H1 (cell line): ENCODE results near the gene YARS2. TPM values are rescaled to one million over a fixed set of nuclear protein-coding genes. Genes with fewer than 3 reads are reported as not detected.

ENCODE experiments used
- CTCF ChIA-PET: fragments of 300-600 bp; sonication (Branson Sonifier 250); formaldehyde crosslinking; loops from one replicate; lab custom pipeline; 2021; ENCODE audit not compliant: partially characterized antibody; lab: Charles Lee
- POLR2A ChIA-PET: fragments of 300-600 bp; sonication (Branson Sonifier 250); formaldehyde crosslinking; loops from one replicate; lab custom pipeline; 2021; ENCODE audit warnings: inconsistent platforms; ENCODE audit not compliant: partially characterized antibody; lab: Charles Lee
- DNase-seq, 2 experiments: peaks; one replicate each; pipeline versions ENCODE4 v3.0.0 to v3.0.0-alpha.2; 2010 to 2022; ENCODE audit warnings: low spot score in 2 of 2, low read depth in 1 of 2, mixed read lengths in 1 of 2
- FAIRE-seq: peaks from 2 replicates; lab custom pipeline; 2011; peaks lifted over from hg19 to GRCh38; lab: Jason Lieb, UNC
- H2AFZ ChIP-seq: 2 replicates; pipeline ENCODE4 v1.8.1; 2012; ENCODE audit warnings: low read length, inconsistent platforms
- H2AK5ac ChIP-seq: 2 replicates; pipeline ENCODE4 v1.6.1; 2013; ENCODE audit warnings: low read depth, low read length
- H2BK120ac ChIP-seq: replicated peaks from 2 replicates; pipeline ENCODE3; 2013; ENCODE audit warnings: low read depth, low read length, inconsistent platforms
- H2BK12ac ChIP-seq: 2 replicates; pipeline ENCODE4 v1.6.1; 2013; ENCODE audit warnings: low read depth, low read length
- H2BK15ac ChIP-seq: 2 replicates; pipeline ENCODE4 v1.6.1; 2013; ENCODE audit warnings: low read length
- H2BK20ac ChIP-seq: 2 replicates; pipeline ENCODE4 v1.6.1; 2013; ENCODE audit warnings: low read length
- H2BK5ac ChIP-seq: 2 replicates; pipeline ENCODE4 v1.6.1; 2013; ENCODE audit warnings: low read depth, low read length
- H3K14ac ChIP-seq: 2 replicates; pipeline ENCODE4 v1.6.1; 2013; ENCODE audit warnings: inconsistent platforms; ENCODE audit not compliant: insufficient read length
- H3K18ac ChIP-seq: 2 replicates; pipeline ENCODE4 v1.6.1; 2013; ENCODE audit warnings: low read length; ENCODE audit errors: extremely low read depth
- H3K23ac ChIP-seq: 2 replicates; pipeline ENCODE4 v1.6.1; 2013; ENCODE audit warnings: inconsistent platforms; ENCODE audit not compliant: insufficient read length
- H3K23me2 ChIP-seq: 2 replicates; pipeline ENCODE4 v1.6.1; 2013; ENCODE audit warnings: low read depth, low read length
- H3K27ac ChIP-seq: 2 replicates; pipeline ENCODE4 v1.6.1; 2011; ENCODE audit warnings: low read depth, low read length, inconsistent platforms
- H3K27me3 ChIP-seq, 4 experiments: replicated peaks in 1 of 4; 1 replicate in 1 of 4; 2 replicates in 3 of 4; pipeline versions ENCODE4 v1.6.1 to v1.8.1; 2011 to 2013; ENCODE audit warnings: low read length in 3 of 4, mild to moderate bottlenecking in 3 of 4, inconsistent platforms in 2 of 4, mixed read lengths in 2 of 4, moderate library complexity in 1 of 4; ENCODE audit not compliant: control insufficient read depth in 3 of 4, insufficient read depth in 3 of 4; ENCODE audit errors: extremely low read depth in 1 of 4
- H3K36me3 ChIP-seq, 4 experiments: 2 replicates each; pipeline versions ENCODE4 v1.6.1 to v1.8.1; 2011 to 2013; ENCODE audit warnings: mild to moderate bottlenecking in 4 of 4, low read length in 3 of 4, moderate library complexity in 2 of 4, control low read depth in 1 of 4, inconsistent platforms in 1 of 4; ENCODE audit not compliant: insufficient read depth in 4 of 4, control insufficient read depth in 2 of 4
- H3K4ac ChIP-seq: replicated peaks from 2 replicates; pipeline ENCODE3; 2013; ENCODE audit warnings: low read length, low read depth, mixed read lengths, inconsistent platforms; ENCODE audit not compliant: insufficient read length
- H3K4me1 ChIP-seq, 4 experiments: replicated peaks in 1 of 4; 1 replicate in 1 of 4; 2 replicates in 3 of 4; pipeline versions ENCODE4 v1.6.1 to v1.8.1; 2011 to 2013; ENCODE audit warnings: low read length in 3 of 4, inconsistent platforms in 2 of 4, mixed read lengths in 1 of 4; ENCODE audit not compliant: insufficient read depth in 4 of 4, control insufficient read depth in 3 of 4
- H3K4me2 ChIP-seq, 2 experiments: 2 replicates each; pipeline versions ENCODE4 v1.6.1 to v1.8.1; 2011 to 2013; ENCODE audit warnings: low read depth in 2 of 2, low read length in 2 of 2, control low read depth in 1 of 2, inconsistent platforms in 1 of 2, mild to moderate bottlenecking in 1 of 2; ENCODE audit not compliant: insufficient read depth in 1 of 2
- H3K4me3 ChIP-seq, 4 experiments: fragments of 200-600, 300-600 bp in 1 of 4; sonication (generic), shearing (Covaris generic), sonication (Bioruptor Twin) in 1 of 4; 2 replicates each; pipeline versions ENCODE4 v1.5.1 to v1.8.1; 2011 to 2016; ENCODE audit warnings: low read length in 4 of 4, low read depth in 3 of 4, control low read depth in 2 of 4, inconsistent platforms in 2 of 4, mild to moderate bottlenecking in 2 of 4, mixed read lengths in 1 of 4, moderate library complexity in 1 of 4; ENCODE audit not compliant: insufficient read depth in 2 of 4; ENCODE audit errors: extremely low read depth in 1 of 4
- H3K56ac ChIP-seq: replicated peaks from 2 replicates; pipeline ENCODE3; 2013; ENCODE audit warnings: low read depth, mild to moderate bottlenecking, mixed read lengths, low read length, inconsistent platforms; ENCODE audit not compliant: insufficient read length
- H3K79me1 ChIP-seq: 2 replicates; pipeline ENCODE4 v1.6.1; 2013; ENCODE audit warnings: low read depth, low read length, control low read depth
- H3K79me2 ChIP-seq, 2 experiments: 2 replicates each; pipeline versions ENCODE4 v1.6.1 to v1.8.1; 2012 to 2013; ENCODE audit warnings: low read length in 2 of 2, mild to moderate bottlenecking in 2 of 2, inconsistent platforms in 1 of 2; ENCODE audit not compliant: insufficient read depth in 2 of 2, control insufficient read depth in 1 of 2
- H3K9ac ChIP-seq, 4 experiments: replicated peaks in 1 of 4; 1 replicate in 1 of 4; 2 replicates in 3 of 4; pipeline versions ENCODE4 v1.6.1 to v1.8.1; 2011 to 2013; ENCODE audit warnings: low read depth in 3 of 4, low read length in 3 of 4, control low read depth in 2 of 4, mild to moderate bottlenecking in 2 of 4, moderate library complexity in 2 of 4, inconsistent platforms in 1 of 4; ENCODE audit errors: extremely low read depth in 1 of 4
- H3K9me3 ChIP-seq, 2 experiments: 2 replicates each; pipeline versions ENCODE4 v1.6.1 to v1.8.1; 2012 to 2013; ENCODE audit warnings: mild to moderate bottlenecking in 2 of 2, moderate library complexity in 2 of 2, control low read depth in 1 of 2, inconsistent platforms in 1 of 2, low read depth in 1 of 2, low read length in 1 of 2, mixed read lengths in 1 of 2; ENCODE audit not compliant: insufficient read depth in 2 of 2
- H4K20me1 ChIP-seq, 2 experiments: replicated peaks in 1 of 2; 2 replicates each; pipeline versions ENCODE3 to v1.8.1; 2011 to 2013; ENCODE audit warnings: inconsistent platforms in 2 of 2, low read length in 2 of 2, mild to moderate bottlenecking in 1 of 2; ENCODE audit not compliant: insufficient read depth in 2 of 2, control insufficient read depth in 1 of 2
- H4K5ac ChIP-seq: 2 replicates; pipeline ENCODE4 v1.6.1; 2013; ENCODE audit warnings: low read length, low read depth, mixed read lengths, inconsistent platforms; ENCODE audit not compliant: insufficient read length
- H4K8ac ChIP-seq: 2 replicates; pipeline ENCODE4 v1.8.0; 2013; ENCODE audit warnings: mild to moderate bottlenecking, moderate library complexity, low read length, inconsistent platforms; ENCODE audit not compliant: insufficient read depth; ENCODE audit errors: extremely low read depth
- H4K91ac ChIP-seq: replicated peaks from 2 replicates; pipeline ENCODE3; 2013; ENCODE audit warnings: low read length, mixed read lengths, inconsistent platforms; ENCODE audit not compliant: insufficient read length
- BRCA1 ChIP-seq: IDR thresholded peaks from 2 replicates; pipeline ENCODE4 v1.6.1; 2012; ENCODE audit warnings: low read depth, low read length, improper control_type of control experiment
- CEBPB ChIP-seq: IDR thresholded peaks from 2 replicates; pipeline ENCODE4 v1.6.1; 2012; ENCODE audit warnings: low read depth, low read length
- JUN ChIP-seq: IDR thresholded peaks from 2 replicates; pipeline ENCODE4 v1.6.1; 2011; ENCODE audit warnings: low read depth, mild to moderate bottlenecking, improper control_type of control experiment, low read length
- NANOG ChIP-seq: IDR thresholded peaks from 2 replicates; pipeline ENCODE4 v1.6.1; 2011; ENCODE audit warnings: low read length, low read depth, mild to moderate bottlenecking, inconsistent platforms; ENCODE audit not compliant: insufficient read depth, poor library complexity, severe bottlenecking
- POU5F1 ChIP-seq: IDR thresholded peaks from 2 replicates; pipeline ENCODE4 v1.6.1; 2011; ENCODE audit warnings: low read depth, mild to moderate bottlenecking, low read length, moderate library complexity
- RAD21 ChIP-seq, 2 experiments: IDR thresholded peaks in 1 of 2; conservative IDR thresholded peaks in 1 of 2; 2 replicates each; pipeline ENCODE4 v1.6.1; 2011; ENCODE audit warnings: low read depth in 2 of 2, low read length in 2 of 2, improper control_type of control experiment in 1 of 2, inconsistent platforms in 1 of 2, mild to moderate bottlenecking in 1 of 2, moderate library complexity in 1 of 2
- RXRA ChIP-seq: IDR thresholded peaks from 2 replicates; pipeline ENCODE4 v1.6.1; 2011; ENCODE audit warnings: low read depth, mild to moderate bottlenecking, low read length, moderate library complexity; ENCODE audit not compliant: insufficient read depth
- SIN3A ChIP-seq, 2 experiments: IDR thresholded peaks in 1 of 2; conservative IDR thresholded peaks in 1 of 2; 2 replicates each; pipeline ENCODE4 v1.6.1; 2011 to 2012; ENCODE audit warnings: low read length in 2 of 2, improper control_type of control experiment in 1 of 2, low read depth in 1 of 2, mild to moderate bottlenecking in 1 of 2
- SUZ12 ChIP-seq: fragments of 200-600 bp; sonication (generic); IDR thresholded peaks from 2 replicates; pipeline ENCODE4 v1.6.1; 2012; ENCODE audit warnings: mild to moderate bottlenecking, inconsistent platforms, low read length, moderate library complexity, mixed read lengths
- TEAD4 ChIP-seq: IDR thresholded peaks from 2 replicates; pipeline ENCODE4 v1.6.1; 2012; ENCODE audit warnings: low read depth, low read length, inconsistent platforms, mixed read lengths
- WGBS, 2 experiments: shearing (Covaris generic) in 1 of 2; methylation state at CpG; one replicate each; pipeline versions ENCODE4 v1.1.6 to v1.1.7; 2013 to 2015; ENCODE audit warnings: low lambda C conversion rate in 2 of 2, mixed read lengths in 2 of 2, inconsistent platforms in 1 of 2, low coverage in 1 of 2, missing lambda C conversion rate in 1 of 2; ENCODE audit not compliant: insufficient replicate concordance in 2 of 2, insufficient coverage in 1 of 2, insufficient read length in 1 of 2; ENCODE audit errors: extremely low coverage in 1 of 2, missing lambda C conversion rate in 1 of 2; 5-methylcytosine and 5-hydroxymethylcytosine counted together
- polyA plus RNA-seq, 7 experiments: library from polyadenylated mRNA; depleted of rRNA in 3 of 7; stranded (reverse) in 5 of 7; unstranded in 2 of 7; fragments of >200 nt in 5 of 7; fragments of 200-250 nt in 2 of 7; gene quantifications; 1 replicate in 5 of 7; 2 replicates in 1 of 7; 4 replicates in 1 of 7; pipeline versions ENCODE4 v1.2.1 to v1.2.3, GENCODE V29; 2011 to 2013; ENCODE audit warnings: missing spikeins in 2 of 7, mixed read lengths in 2 of 7
- total RNA-seq: library from RNA; stranded (reverse); fragmentation: NEBNext Ultra II Directional; extraction: Animal tissue kit (Norgen Biotek cat#: 25700); gene quantifications from 2 replicates; pipeline ENCODE4 v1.2.1, GENCODE V29; 2021
- TF ChIP-seq, protein P1 (sequence below): IDR thresholded peaks from 2 replicates; pipeline ENCODE4 v1.6.1; 2011; ENCODE audit warnings: low read depth, mild to moderate bottlenecking, low read length; ENCODE audit not compliant: insufficient read depth
- TF ChIP-seq, protein P2 (sequence below): IDR thresholded peaks from 2 replicates; pipeline ENCODE4 v1.6.1; 2011; ENCODE audit warnings: low read length, improper control_type of control experiment

YARS2 gene
- total and polyA plus RNA-seq, 2 of the 8 experiments (the other 6 are each of a cell fraction or from before 2014, with no cell fraction given): 29.9 to 41.4 TPM

GRCh38 chr12:32737715-32738114, 18.0 kb downstream of the YARS2 start:
- H2BK12ac ChIP-seq: no peak overlapping the region
- no peak overlapping the region for H3K4me3 ChIP-seq
- H2AFZ ChIP-seq: no peak overlapping the region
- peaks cover 1 to 2% of the 10 kb centered on the region in 2 experiments for H4K20me1 ChIP-seq
- H2BK120ac ChIP-seq: no peak overlapping the region
- H3K9ac ChIP-seq: no peak overlapping the region
- no peaks in the 10 kb centered on the region for H3K27me3 ChIP-seq
- H2BK5ac ChIP-seq: no peak overlapping the region
- H3K18ac ChIP-seq: no peak overlapping the region
- WGBS, 2 experiments: 91% methylated on average over 2 of the region's 2 CpGs; no CpG with 5 or more reads in 1 of the 2 experiments
- ChIA-PET CTCF (interaction anchor here (1.9 kb wide), 1 partner anchor 17 kb away, joined by 9 read pairs; the partner anchor contains the start of gene YARS2), POLR2A (interaction anchor here (1.2 kb wide), 1 partner anchor 12 kb away, joined by 4 read pairs; no protein-coding TSS in a partner anchor)
- no peak overlapping the region for H3K4me2 ChIP-seq
- H2BK20ac ChIP-seq: no peak overlapping the region
- no peak overlapping the region for H2BK15ac ChIP-seq
- no peaks in the 10 kb centered on the region for H3K79me2 ChIP-seq
- no peak overlapping the region for H4K8ac ChIP-seq
- H4K91ac ChIP-seq: no peak overlapping the region
- H3K79me1 ChIP-seq: no peaks in the 10 kb centered on the region
- no peaks in the 10 kb centered on the region for H3K9me3 ChIP-seq
- DNase-seq (no peak), FAIRE-seq (no peak)
- no peak overlapping the region for H3K23ac ChIP-seq
- no peaks in the 10 kb centered on the region for H3K23me2 ChIP-seq
- no peak overlapping the region for H3K4ac ChIP-seq
- H3K4me1 ChIP-seq: peaks cover 0 to 3% (median under 1%) of the 10 kb centered on the region in 4 experiments; a peak in 2 of 7 replicates
- peaks cover 0 to 65% (median 18%) of the 10 kb centered on the region in 4 experiments; a peak in 6 of 8 replicates for H3K36me3 ChIP-seq
- H2AK5ac ChIP-seq: no peak overlapping the region
- no peak overlapping the region for H4K5ac ChIP-seq
- H3K14ac ChIP-seq: no peak overlapping the region
- no peak overlapping the region for H3K27ac ChIP-seq
- H3K56ac ChIP-seq: no peak overlapping the region
- TF ChIP-seq NANOG: no peak
- TF ChIP-seq SUZ12: no peak
- TF ChIP-seq, protein P1, sequence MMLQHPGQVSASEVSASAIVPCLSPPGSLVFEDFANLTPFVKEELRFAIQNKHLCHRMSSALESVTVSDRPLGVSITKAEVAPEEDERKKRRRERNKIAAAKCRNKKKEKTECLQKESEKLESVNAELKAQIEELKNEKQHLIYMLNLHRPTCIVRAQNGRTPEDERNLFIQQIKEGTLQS: no peak
- TF ChIP-seq, protein P2, sequence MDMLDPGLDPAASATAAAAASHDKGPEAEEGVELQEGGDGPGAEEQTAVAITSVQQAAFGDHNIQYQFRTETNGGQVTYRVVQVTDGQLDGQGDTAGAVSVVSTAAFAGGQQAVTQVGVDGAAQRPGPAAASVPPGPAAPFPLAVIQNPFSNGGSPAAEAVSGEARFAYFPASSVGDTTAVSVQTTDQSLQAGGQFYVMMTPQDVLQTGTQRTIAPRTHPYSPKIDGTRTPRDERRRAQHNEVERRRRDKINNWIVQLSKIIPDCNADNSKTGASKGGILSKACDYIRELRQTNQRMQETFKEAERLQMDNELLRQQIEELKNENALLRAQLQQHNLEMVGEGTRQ: no peak
- no peak for TF ChIP-seq POU5F1
- TF ChIP-seq RAD21 (IDR thresholded peaks at IDR 0.05 in 1 of 2, conservative IDR thresholded peaks at IDR 0.05 in 1 of 2; ENCODE audit: low read depth in 2 of 2, low read length in 2 of 2): no peak
- TF ChIP-seq RXRA: no peak
- no peak for TF ChIP-seq TEAD4
- TF ChIP-seq SIN3A (conservative IDR thresholded peaks at IDR 0.05 in 1 of 2, IDR thresholded peaks at IDR 0.05 in 1 of 2; ENCODE audit: low read depth in 1 of 2, low read length in 2 of 2): no peak
- no peak for TF ChIP-seq CEBPB
- TF ChIP-seq JUN: no peak
- no peak for TF ChIP-seq BRCA1
